Neural crest cell (in vitro differentiated cells): ENCODE results near the gene REC8. TPM values are rescaled to one million over a fixed set of nuclear protein-coding genes. Genes with fewer than 3 reads are reported as not detected.

Experiments
- DNase-seq: peaks from one replicate; pipeline ENCODE4 v3.0.0; 2021; ENCODE audit warnings: low read depth, mixed read lengths, low spot score
- H3K27ac Mint-ChIP-seq: one replicate; pipeline ENCODE4 v1.8.0; 2021; ENCODE audit warnings: mild to moderate bottlenecking, mixed read lengths; ENCODE audit not compliant: unreplicated experiment
- H3K27me3 Mint-ChIP-seq: 2 replicates; pipeline ENCODE4 v1.8.0; 2021; ENCODE audit warnings: low read depth, mild to moderate bottlenecking, mixed read lengths
- H3K36me3 Mint-ChIP-seq: 2 replicates; pipeline ENCODE4 v1.8.0; 2021; ENCODE audit warnings: low read depth, mild to moderate bottlenecking, mixed read lengths
- H3K4me1 Mint-ChIP-seq: 2 replicates; pipeline ENCODE4 v1.8.0; 2021; ENCODE audit warnings: mixed read lengths
- H3K4me3 Mint-ChIP-seq: one replicate; pipeline ENCODE4 v1.8.0; 2021; ENCODE audit warnings: mild to moderate bottlenecking, mixed read lengths
- H3K9me3 Mint-ChIP-seq: 2 replicates; pipeline ENCODE4 v1.8.0; 2021; ENCODE audit warnings: mixed read lengths
- CTCF ChIP-seq: fragments of 200-600 bp; sonication (generic); conservative IDR thresholded peaks from 2 replicates; pipeline ENCODE4 v1.5.0; 2021; ENCODE audit warnings: antibody characterized with exemption, mild to moderate bottlenecking
- total RNA-seq: library from RNA; stranded (reverse); gene quantifications from 2 replicates; pipeline ENCODE4 v1.2.1, GENCODE V29; 2021

REC8 gene
- total RNA-seq, 1 donor from 2014 or later = 160 TPM

- DNase-seq = peak; percentile 97
- Mint-ChIP-seq H3K27me3 (no peaks in the 10 kb centered on the region), H3K9me3 (no peaks in the 10 kb centered on the region), H3K4me3 (peak within 1 kb of the TSS; percentile 86), H3K36me3 (peaks cover 9% of the 10 kb centered on the region), H3K4me1 (peaks cover 53% of the 10 kb centered on the region), H3K27ac (peak within 1 kb of the TSS; percentile 90)
- peak; percentile 56 for TF ChIP-seq CTCF
Measured at GRCh38 chr14:24141097-24141880, 30.6 kb upstream of the REC8 start, which contains the start of gene EMC9. Gene EMC9, minus strand, starts transcription at chr14:24141591. Its CDS starts 287 bp downstream, at chr14:24141304.

GRCh38 chr14:24143511-24143910 lies 28.4 kb upstream of the REC8 start:
- H3K27me3 Mint-ChIP-seq = no peaks in the 10 kb centered on the region
- H3K9me3 Mint-ChIP-seq = no peaks in the 10 kb centered on the region
- peaks cover 49% of the 10 kb centered on the region for H3K4me1 Mint-ChIP-seq
- no peak for TF ChIP-seq CTCF
- H3K36me3 Mint-ChIP-seq = peaks cover 5% of the 10 kb centered on the region
- no peak for DNase-seq
- H3K4me3 Mint-ChIP-seq = peak overlapping the region; percentile 83
- no peak overlapping the region for H3K27ac Mint-ChIP-seq

GRCh38 chr14:24144451-24144850 lies 27.4 kb upstream of the REC8 start:
- H3K36me3 Mint-ChIP-seq = no peaks in the 10 kb centered on the region
- H3K9me3 Mint-ChIP-seq = no peaks in the 10 kb centered on the region
- H3K4me1 Mint-ChIP-seq = peaks cover 45% of the 10 kb centered on the region
- DNase-seq = no peak
- peak overlapping the region; percentile 99 for H3K4me3 Mint-ChIP-seq
- no peak overlapping the region for H3K27ac Mint-ChIP-seq
- no peak for TF ChIP-seq CTCF
- no peaks in the 10 kb centered on the region for H3K27me3 Mint-ChIP-seq

GRCh38 chr14:24145219-24145618 lies 26.7 kb upstream of the REC8 start:
- Mint-ChIP-seq H3K36me3 (no peaks in the 10 kb centered on the region), H3K9me3 (no peaks in the 10 kb centered on the region), H3K27me3 (no peaks in the 10 kb centered on the region), H3K4me3 (peak overlapping the region; percentile 99), H3K4me1 (peaks cover 38% of the 10 kb centered on the region), H3K27ac (no peak overlapping the region)
- no peak for TF ChIP-seq CTCF
- DNase-seq = no peak

GRCh38 chr14:24145690-24146452 lies 26.0 kb upstream of the REC8 start:
- Mint-ChIP-seq H3K27ac (peak overlapping the region; percentile 83), H3K36me3 (no peaks in the 10 kb centered on the region), H3K27me3 (no peaks in the 10 kb centered on the region), H3K4me3 (peak overlapping the region; percentile 99), H3K9me3 (no peaks in the 10 kb centered on the region), H3K4me1 (peaks cover 32% of the 10 kb centered on the region)
- no peak for TF ChIP-seq CTCF
- DNase-seq = no peak
